ENCODE measurements around the gene VTI1A. TPM values are rescaled to one million over a fixed set of nuclear protein-coding genes. Genes with fewer than 3 reads are reported as not detected.

VTI1A gene
- total and polyA plus RNA-seq, 2 of the 8 experiments (the other 6 are each of a cell fraction or from before 2014, with no cell fraction given): 6.0 to 20.0 TPM

DNA sequence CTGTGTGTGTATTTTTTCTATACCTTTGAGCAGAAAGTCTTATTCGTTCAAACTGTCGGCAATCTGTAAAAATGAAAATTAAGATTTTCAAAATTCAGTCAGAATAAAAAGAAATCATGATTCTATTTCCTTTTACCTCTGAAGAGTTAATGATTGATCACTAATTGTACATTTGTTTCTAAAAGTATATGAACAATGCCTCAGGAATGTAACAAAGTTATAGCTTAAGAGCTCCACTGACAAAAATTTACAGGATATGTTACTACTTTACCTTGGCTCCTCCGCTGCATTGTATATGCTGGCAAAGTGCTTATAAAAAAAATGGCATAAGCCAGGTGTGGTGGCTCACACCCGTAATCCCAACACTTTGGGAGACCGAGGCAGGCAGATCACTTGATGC is 225.7 kb downstream of the VTI1A start (continued):
- TF ChIP-seq, protein P1, sequence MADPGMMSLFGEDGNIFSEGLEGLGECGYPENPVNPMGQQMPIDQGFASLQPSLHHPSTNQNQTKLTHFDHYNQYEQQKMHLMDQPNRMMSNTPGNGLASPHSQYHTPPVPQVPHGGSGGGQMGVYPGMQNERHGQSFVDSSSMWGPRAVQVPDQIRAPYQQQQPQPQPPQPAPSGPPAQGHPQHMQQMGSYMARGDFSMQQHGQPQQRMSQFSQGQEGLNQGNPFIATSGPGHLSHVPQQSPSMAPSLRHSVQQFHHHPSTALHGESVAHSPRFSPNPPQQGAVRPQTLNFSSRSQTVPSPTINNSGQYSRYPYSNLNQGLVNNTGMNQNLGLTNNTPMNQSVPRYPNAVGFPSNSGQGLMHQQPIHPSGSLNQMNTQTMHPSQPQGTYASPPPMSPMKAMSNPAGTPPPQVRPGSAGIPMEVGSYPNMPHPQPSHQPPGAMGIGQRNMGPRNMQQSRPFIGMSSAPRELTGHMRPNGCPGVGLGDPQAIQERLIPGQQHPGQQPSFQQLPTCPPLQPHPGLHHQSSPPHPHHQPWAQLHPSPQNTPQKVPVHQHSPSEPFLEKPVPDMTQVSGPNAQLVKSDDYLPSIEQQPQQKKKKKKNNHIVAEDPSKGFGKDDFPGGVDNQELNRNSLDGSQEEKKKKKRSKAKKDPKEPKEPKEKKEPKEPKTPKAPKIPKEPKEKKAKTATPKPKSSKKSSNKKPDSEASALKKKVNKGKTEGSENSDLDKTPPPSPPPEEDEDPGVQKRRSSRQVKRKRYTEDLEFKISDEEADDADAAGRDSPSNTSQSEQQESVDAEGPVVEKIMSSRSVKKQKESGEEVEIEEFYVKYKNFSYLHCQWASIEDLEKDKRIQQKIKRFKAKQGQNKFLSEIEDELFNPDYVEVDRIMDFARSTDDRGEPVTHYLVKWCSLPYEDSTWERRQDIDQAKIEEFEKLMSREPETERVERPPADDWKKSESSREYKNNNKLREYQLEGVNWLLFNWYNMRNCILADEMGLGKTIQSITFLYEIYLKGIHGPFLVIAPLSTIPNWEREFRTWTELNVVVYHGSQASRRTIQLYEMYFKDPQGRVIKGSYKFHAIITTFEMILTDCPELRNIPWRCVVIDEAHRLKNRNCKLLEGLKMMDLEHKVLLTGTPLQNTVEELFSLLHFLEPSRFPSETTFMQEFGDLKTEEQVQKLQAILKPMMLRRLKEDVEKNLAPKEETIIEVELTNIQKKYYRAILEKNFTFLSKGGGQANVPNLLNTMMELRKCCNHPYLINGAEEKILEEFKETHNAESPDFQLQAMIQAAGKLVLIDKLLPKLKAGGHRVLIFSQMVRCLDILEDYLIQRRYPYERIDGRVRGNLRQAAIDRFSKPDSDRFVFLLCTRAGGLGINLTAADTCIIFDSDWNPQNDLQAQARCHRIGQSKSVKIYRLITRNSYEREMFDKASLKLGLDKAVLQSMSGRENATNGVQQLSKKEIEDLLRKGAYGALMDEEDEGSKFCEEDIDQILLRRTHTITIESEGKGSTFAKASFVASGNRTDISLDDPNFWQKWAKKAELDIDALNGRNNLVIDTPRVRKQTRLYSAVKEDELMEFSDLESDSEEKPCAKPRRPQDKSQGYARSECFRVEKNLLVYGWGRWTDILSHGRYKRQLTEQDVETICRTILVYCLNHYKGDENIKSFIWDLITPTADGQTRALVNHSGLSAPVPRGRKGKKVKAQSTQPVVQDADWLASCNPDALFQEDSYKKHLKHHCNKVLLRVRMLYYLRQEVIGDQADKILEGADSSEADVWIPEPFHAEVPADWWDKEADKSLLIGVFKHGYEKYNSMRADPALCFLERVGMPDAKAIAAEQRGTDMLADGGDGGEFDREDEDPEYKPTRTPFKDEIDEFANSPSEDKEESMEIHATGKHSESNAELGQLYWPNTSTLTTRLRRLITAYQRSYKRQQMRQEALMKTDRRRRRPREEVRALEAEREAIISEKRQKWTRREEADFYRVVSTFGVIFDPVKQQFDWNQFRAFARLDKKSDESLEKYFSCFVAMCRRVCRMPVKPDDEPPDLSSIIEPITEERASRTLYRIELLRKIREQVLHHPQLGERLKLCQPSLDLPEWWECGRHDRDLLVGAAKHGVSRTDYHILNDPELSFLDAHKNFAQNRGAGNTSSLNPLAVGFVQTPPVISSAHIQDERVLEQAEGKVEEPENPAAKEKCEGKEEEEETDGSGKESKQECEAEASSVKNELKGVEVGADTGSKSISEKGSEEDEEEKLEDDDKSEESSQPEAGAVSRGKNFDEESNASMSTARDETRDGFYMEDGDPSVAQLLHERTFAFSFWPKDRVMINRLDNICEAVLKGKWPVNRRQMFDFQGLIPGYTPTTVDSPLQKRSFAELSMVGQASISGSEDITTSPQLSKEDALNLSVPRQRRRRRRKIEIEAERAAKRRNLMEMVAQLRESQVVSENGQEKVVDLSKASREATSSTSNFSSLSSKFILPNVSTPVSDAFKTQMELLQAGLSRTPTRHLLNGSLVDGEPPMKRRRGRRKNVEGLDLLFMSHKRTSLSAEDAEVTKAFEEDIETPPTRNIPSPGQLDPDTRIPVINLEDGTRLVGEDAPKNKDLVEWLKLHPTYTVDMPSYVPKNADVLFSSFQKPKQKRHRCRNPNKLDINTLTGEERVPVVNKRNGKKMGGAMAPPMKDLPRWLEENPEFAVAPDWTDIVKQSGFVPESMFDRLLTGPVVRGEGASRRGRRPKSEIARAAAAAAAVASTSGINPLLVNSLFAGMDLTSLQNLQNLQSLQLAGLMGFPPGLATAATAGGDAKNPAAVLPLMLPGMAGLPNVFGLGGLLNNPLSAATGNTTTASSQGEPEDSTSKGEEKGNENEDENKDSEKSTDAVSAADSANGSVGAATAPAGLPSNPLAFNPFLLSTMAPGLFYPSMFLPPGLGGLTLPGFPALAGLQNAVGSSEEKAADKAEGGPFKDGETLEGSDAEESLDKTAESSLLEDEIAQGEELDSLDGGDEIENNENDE (IDR thresholded peaks at IDR 0.05; ENCODE audit: insufficient replicate concordance, low read length): no peak
- no peak for TF ChIP-seq KDM1A (IDR thresholded peaks at IDR 0.05; ENCODE audit: borderline replicate concordance, low read length)
